HepG2 (cell line): Measurements from ENCODE around the gene ACAD8. TPM values are rescaled to one million over a fixed set of nuclear protein-coding genes. Genes with fewer than 3 reads are reported as not detected.

Source experiments
- ATAC-seq: fragments of 200-7000 bp; cut with Tn5 transposase; 3 replicates; pipeline ENCODE4 v1.9.1; 2020; ENCODE audit warnings: mild to moderate bottlenecking, moderate library complexity
- BruUV-seq: library from RNA; stranded (reverse); fragments of 400-500 nt; replicated peaks from 2 replicates; lab custom pipeline; 2021; lab: Mats Ljungman, UMichigan
- CTCF ChIA-PET: fragments of 300-600 bp; formaldehyde crosslinking; extraction: SDS; loops from one replicate; lab custom pipeline; 2021; ENCODE audit warnings: low total read pairs, inconsistent platforms, low intra/inter-chr PET ratio; lab: Yijun Ruan, JAX
- POLR2A ChIA-PET: fragments of 350-600 bp; sonication (Branson Sonifier 250); formaldehyde crosslinking; loops from one replicate; lab custom pipeline; 2020; ENCODE audit warnings: antibody characterized with exemption, inconsistent platforms; lab: Yijun Ruan, JAX
- DNase-seq: peaks from one replicate; pipeline ENCODE4 v3.0.0-alpha.2; 2015; ENCODE audit warnings: low spot score
- FAIRE-seq: peaks from 3 replicates; lab custom pipeline; 2011; peaks lifted over from hg19 to GRCh38; lab: Jason Lieb, UNC
- H2AFZ ChIP-seq: one replicate; pipeline ENCODE4 v1.6.1; 2011; ENCODE audit warnings: low read length, inconsistent platforms
- H3K27ac ChIP-seq: fragments of 300-600 bp; 3 replicates; pipeline ENCODE4 v1.8.0; 2011; ENCODE audit warnings: mixed run types, mild to moderate bottlenecking, mixed read lengths, low read length, inconsistent platforms; ENCODE audit not compliant: insufficient read depth; ENCODE audit errors: extremely low read length
- H3K27me3 ChIP-seq, 2 experiments: fragments of 200-600 bp in 1 of 2; 2 replicates in 1 of 2; 3 replicates in 1 of 2; pipeline versions ENCODE4 v1.6.0 to v1.8.0; 2011; ENCODE audit warnings: low read length in 2 of 2, mild to moderate bottlenecking in 2 of 2, moderate library complexity in 2 of 2, inconsistent platforms in 1 of 2; ENCODE audit not compliant: insufficient read depth in 2 of 2, control insufficient read depth in 1 of 2
- H3K36me3 ChIP-seq, 2 experiments: fragments of 200-600 bp in 1 of 2; replicated peaks in 1 of 2; 2 replicates in 1 of 2; 3 replicates in 1 of 2; pipeline versions ENCODE4 v1.5.1 to v1.8.0; 2011; ENCODE audit warnings: low read length in 2 of 2, inconsistent platforms in 1 of 2; ENCODE audit not compliant: insufficient read depth in 2 of 2, control insufficient read depth in 1 of 2
- H3K4me1 ChIP-seq: 2 replicates; pipeline ENCODE4 v1.5.1; 2012; ENCODE audit warnings: low read length, inconsistent platforms; ENCODE audit not compliant: insufficient read depth
- H3K4me2 ChIP-seq: 2 replicates; pipeline ENCODE4 v1.6.0; 2011; ENCODE audit warnings: low read depth, low read length, inconsistent platforms
- H3K4me3 ChIP-seq, 3 experiments: fragments of 200-600 bp in 1 of 3; sonication (generic), shearing (Covaris generic) in 1 of 3; replicated peaks in 1 of 3; 2 replicates each; pipeline ENCODE4 v1.5.1; 2011 to 2016; ENCODE audit warnings: low read length in 3 of 3, inconsistent platforms in 2 of 3, low read depth in 2 of 3, mild to moderate bottlenecking in 2 of 3, control low read depth in 1 of 3, mixed read lengths in 1 of 3; ENCODE audit not compliant: insufficient read depth in 1 of 3
- H3K79me2 ChIP-seq: one replicate; pipeline ENCODE4 v1.6.1; 2011; ENCODE audit warnings: low read length, inconsistent platforms; ENCODE audit not compliant: insufficient read depth
- H3K9ac ChIP-seq: 2 replicates; pipeline ENCODE4 v1.6.0; 2011; ENCODE audit warnings: mild to moderate bottlenecking, low read depth, low read length, inconsistent platforms; ENCODE audit not compliant: insufficient read depth
- H3K9me3 ChIP-seq: 2 replicates; pipeline ENCODE4 v1.5.1; 2012; ENCODE audit warnings: mild to moderate bottlenecking, low read length
- H4K20me1 ChIP-seq: 2 replicates; pipeline ENCODE4 v1.6.0; 2011; ENCODE audit warnings: inconsistent platforms, mild to moderate bottlenecking, low read length, moderate library complexity; ENCODE audit not compliant: insufficient read depth
- E2F2 ChIP-seq: sonication (generic); formaldehyde crosslinking; IDR thresholded peaks from 2 replicates; pipeline ENCODE4 v1.4.0; 2020; ENCODE audit warnings: missing genetic modification reagents, borderline replicate concordance
- HIC2 ChIP-seq: sonication (generic); formaldehyde crosslinking; IDR thresholded peaks from 2 replicates; pipeline ENCODE4 v1.9.0; 2022; ENCODE audit warnings: low read depth, missing genetic modification reagents
- KLF13 ChIP-seq: sonication (generic); formaldehyde crosslinking; IDR thresholded peaks from 2 replicates; pipeline ENCODE4 v1.4.0; 2020; ENCODE audit warnings: mild to moderate bottlenecking, missing genetic modification reagents
- MIER3 ChIP-seq: IDR thresholded peaks from 2 replicates; pipeline ENCODE4 v1.6.1; 2016; ENCODE audit warnings: missing compliant biosample characterization, borderline replicate concordance
- MTF1 ChIP-seq: sonication (generic); formaldehyde crosslinking; IDR thresholded peaks from 2 replicates; pipeline ENCODE4 v1.5.0; 2020; ENCODE audit warnings: missing genetic modification reagents
- SALL2 ChIP-seq: sonication (generic); formaldehyde crosslinking; IDR thresholded peaks from 2 replicates; pipeline ENCODE4 v1.8.1; 2023; ENCODE audit warnings: mild to moderate bottlenecking, missing genetic modification reagents, inconsistent platforms
- TARDBP ChIP-seq: sonication (generic); formaldehyde crosslinking; IDR thresholded peaks from 2 replicates; pipeline ENCODE4 v1.8.0; 2022; ENCODE audit warnings: mild to moderate bottlenecking, missing genetic modification reagents
- ZBTB34 ChIP-seq: sonication (generic); formaldehyde crosslinking; IDR thresholded peaks from 2 replicates; pipeline ENCODE4 v1.8.0; 2022; ENCODE audit warnings: mild to moderate bottlenecking, missing genetic modification reagents
- ZBTB42 ChIP-seq: sonication (generic); formaldehyde crosslinking; IDR thresholded peaks from 2 replicates; pipeline ENCODE4 v1.5.0; 2020; ENCODE audit warnings: mild to moderate bottlenecking, missing genetic modification reagents
- ZMAT3 ChIP-seq: sonication (generic); formaldehyde crosslinking; conservative IDR thresholded peaks from 2 replicates; pipeline ENCODE4 v1.7.0; 2021; ENCODE audit warnings: missing genetic modification reagents
- ZNF317 ChIP-seq: sonication (generic); formaldehyde crosslinking; IDR thresholded peaks from 2 replicates; pipeline ENCODE4 v1.5.0; 2020; ENCODE audit warnings: mild to moderate bottlenecking, missing genetic modification reagents
- ZNF678 ChIP-seq: sonication (generic); formaldehyde crosslinking; IDR thresholded peaks from 2 replicates; pipeline ENCODE4 v1.4.0; 2020; ENCODE audit warnings: mild to moderate bottlenecking, missing genetic modification reagents
- ZUFSP ChIP-seq: sonication (generic); formaldehyde crosslinking; IDR thresholded peaks from 2 replicates; pipeline ENCODE4 v1.9.0; 2021; ENCODE audit warnings: missing genetic modification reagents, mild to moderate bottlenecking, borderline replicate concordance
- WGBS: methylation state at CpG from one replicate; pipeline ENCODE4 v1.1.6; 2017; ENCODE audit warnings: low lambda C conversion rate; 5-methylcytosine and 5-hydroxymethylcytosine counted together
- in situ Hi-C: cut with HindIII; loops from 2 replicates; pipeline ENCODE4 v1.10.0; 2017; ENCODE audit warnings: low pct_unique_long_range_greater_than_20kb; ENCODE audit not compliant: extremely low pct_ligation_motif_present
- intact Hi-C: fragments of 100-400 bp; cut with micrococcal nuclease; formaldehyde crosslinking; loops from one replicate; pipeline ENCODE4 v1.10.0; 2022; ENCODE audit not compliant: unreplicated experiment
- polyA plus RNA-seq, 8 experiments: library from polyadenylated mRNA; depleted of rRNA in 3 of 8; stranded (reverse) in 7 of 8; unstranded in 1 of 8; fragments of >200 nt; fragmentation: Illumina TruSeq in 4 of 8; extraction: Trizol in 4 of 8; gene quantifications; 2 replicates each; pipeline versions ENCODE4 v1.2.1 to v1.2.3, GENCODE V29; 2011 to 2016; ENCODE audit warnings: low read depth in 4 of 8, missing spikeins in 1 of 8, mixed read lengths in 1 of 8; ENCODE audit not compliant: insufficient read depth in 1 of 8
- total RNA-seq, 5 experiments: library from RNA; depleted of rRNA; stranded (reverse); fragments of >200 nt; fragmentation: Illumina TruSeq; extraction: Trizol; gene quantifications; 2 replicates each; pipeline ENCODE4 v1.2.3, GENCODE V29; 2016; ENCODE audit warnings: low read depth in 1 of 5

Gene ACAD8
- total and polyA plus RNA-seq, 2 of the 13 experiments (the other 11 are each of a cell fraction or from before 2014, with no cell fraction given), result 13.5 to 20.3 TPM

- ChIA-PET POLR2A (no interaction called here), CTCF (no interaction called here)
- DNase-seq, result no peak
- BruUV-seq, result no TSS peak
- Histone ChIP-seq H3K4me3 (no peak overlapping the region), H3K4me2 (no peak overlapping the region), H4K20me1 (no peaks in the 10 kb centered on the region), H3K4me1 (no peaks in the 10 kb centered on the region), H3K79me2 (no peaks in the 10 kb centered on the region), H3K36me3 (no peaks in the 10 kb centered on the region), H3K27me3 (peaks cover 2 to 46% of the 10 kb centered on the region in 2 experiments; a peak in 4 of 5 replicates), H3K27ac (no peak overlapping the region), H3K9me3 (no peaks in the 10 kb centered on the region; the same call in 1 of the 2 replicates), H3K9ac (no peak overlapping the region), H2AFZ (no peak overlapping the region)
- in situ Hi-C loops, result no loop called here
- FAIRE-seq, result no peak
- intact Hi-C loops, result no loop called here
- 30% methylated on average over 2 of the region's 5 CpGs for WGBS
- ATAC-seq, result no peak
- TF ChIP-seq SALL2 (no peak), TARDBP (CRISPR knock-in tag) (no peak), HIC2 (CRISPR knock-in tag) (no peak), ZUFSP (CRISPR knock-in tag) (no peak), ZNF317 (CRISPR knock-in tag) (no peak), ZNF678 (CRISPR knock-in tag) (no peak), ZBTB42 (CRISPR knock-in tag) (no peak), ZBTB34 (CRISPR knock-in tag) (no peak), ZMAT3 (CRISPR knock-in tag) (no peak), E2F2 (no peak), MTF1 (CRISPR knock-in tag) (no peak), MIER3 (CRISPR knock-in tag) (no peak), KLF13 (CRISPR knock-in tag) (no peak)
Measured at GRCh38 chr11:134312807-134313206, 59.4 kb downstream of the ACAD8 start.
